Measurements from ENCODE around the gene MIA3. TPM values are rescaled to one million over a fixed set of nuclear protein-coding genes. Genes with fewer than 3 reads are reported as not detected.

The MIA3 gene
- total and polyA plus RNA-seq, 2 experiments from 2014 or later: 32.7 to 40.0 TPM

GRCh38 chr1:222711319-222712252, 93.7 kb downstream of the MIA3 start:
- Histone ChIP-seq H3K27me3 (ENCODE audit: insufficient read depth) (no peaks in the 10 kb centered on the region), H3K27ac (ENCODE audit: low read depth) (peak overlapping the region; percentile 84), H2AFZ (peak overlapping the region; percentile 93), H4K20me1 (replicated peaks; ENCODE audit: insufficient read depth) (peaks cover 5% of the 10 kb centered on the region; the same call in 1 of the 2 replicates), H3K4me1 (ENCODE audit: insufficient read depth) (peaks cover 10% of the 10 kb centered on the region), H3K9me2 (ENCODE audit: insufficient read depth) (no peaks in the 10 kb centered on the region), H3K4me3 (peak overlapping the region; percentile 99), H3K79me2 (replicated peaks; ENCODE audit: insufficient read depth) (peaks cover 62% of the 10 kb centered on the region), H3F3A (replicated peaks; ENCODE audit: low read depth) (0 out of 2 replicates have a peak, but pooled peaks cover 8% of the 10 kb centered on the region), H3K4me2 (peak overlapping the region; percentile 94), H3K36me3 (ENCODE audit: insufficient read depth) (no peaks in the 10 kb centered on the region)
- Mint-ChIP-seq H3K27ac (peak overlapping the region; percentile 82), H3K27me3 (ENCODE audit: insufficient read depth, low read depth, poor library complexity) (peaks cover 19% of the 10 kb centered on the region), H3K36me3 (ENCODE audit: low read depth) (peaks cover 17% of the 10 kb centered on the region), H3K9me3 (no peaks in the 10 kb centered on the region), H3K4me1 (peaks cover 18% of the 10 kb centered on the region), H3K4me3 (peak overlapping the region; percentile 93)
- TF ChIP-seq POLR2AphosphoS5 (IDR thresholded peaks at IDR 0.05; ENCODE audit: low read depth): 0 out of 2 replicates have a peak, but pooled peaks have one; percentile 16
- no peak for TF ChIP-seq STAT1 (IDR thresholded peaks at IDR 0.05; ENCODE audit: unreplicated experiment)
- ATAC-seq (peak; percentile 54), DNase-seq (ENCODE audit: low spot score) (peak; percentile 59)

GRCh38 chr1:222712253-222713090, 94.6 kb downstream of the MIA3 start, which contains the start of the genes AIDA and BROX:
Gene AIDA (minus strand): TSS chr1:222712491. CDS start chr1:222712317, 174 bp downstream.
Gene BROX (plus strand): TSS chr1:222712564. CDS start chr1:222715700, 3,136 bp downstream.
- Mint-ChIP-seq H3K27ac (peak within 1 kb of the TSS; percentile 99), H3K36me3 (ENCODE audit: low read depth) (peaks cover 12% of the 10 kb centered on the region), H3K4me3 (peak within 1 kb of the TSS; percentile 93), H3K27me3 (ENCODE audit: insufficient read depth, low read depth, poor library complexity) (peaks cover 19% of the 10 kb centered on the region), H3K4me1 (peaks cover 18% of the 10 kb centered on the region), H3K9me3 (no peaks in the 10 kb centered on the region)
- H2AFZ ChIP-seq: peak within 1 kb of the TSS; percentile 100
- H3K4me2 ChIP-seq: peak within 1 kb of the TSS; percentile 96
- no peaks in the 10 kb centered on the region for H3K9me2 ChIP-seq (ENCODE audit: insufficient read depth)
- H3K4me3 ChIP-seq: peak within 1 kb of the TSS; percentile 99
- no peaks in the 10 kb centered on the region for H3K27me3 ChIP-seq (ENCODE audit: insufficient read depth)
- H4K20me1 ChIP-seq (replicated peaks; ENCODE audit: insufficient read depth): no peaks in the 10 kb centered on the region; the same call in 1 of the 2 replicates
- peak; percentile 81 for ATAC-seq
- H3K79me2 ChIP-seq (replicated peaks; ENCODE audit: insufficient read depth): peaks cover 53% of the 10 kb centered on the region
- 0 out of 2 replicates have a peak, but pooled peaks cover 8% of the 10 kb centered on the region for H3F3A ChIP-seq (replicated peaks; ENCODE audit: low read depth)
- DNase-seq (ENCODE audit: low spot score): peak; percentile 91
- peaks cover 10% of the 10 kb centered on the region for H3K4me1 ChIP-seq (ENCODE audit: insufficient read depth)
- H3K27ac ChIP-seq (ENCODE audit: low read depth): peak within 1 kb of the TSS; percentile 98
- no peaks in the 10 kb centered on the region for H3K36me3 ChIP-seq (ENCODE audit: insufficient read depth)
- TF ChIP-seq EZH2 (IDR thresholded peaks at IDR 0.05; ENCODE audit: low read depth, unreplicated experiment) (no peak), NANOG (IDR thresholded peaks at IDR 0.05; ENCODE audit: borderline replicate concordance) (no peak), ETS1 (IDR thresholded peaks at IDR 0.05) (peak; percentile 82), CTCF (conservative IDR thresholded peaks at IDR 0.05; ENCODE audit: low read depth in 2 of 2) (no peak), JUNB (IDR thresholded peaks at IDR 0.05; ENCODE audit: unreplicated experiment) (no peak), EZH2phosphoT487 (IDR thresholded peaks at IDR 0.05; ENCODE audit: unreplicated experiment) (no peak), POLR2AphosphoS5 (IDR thresholded peaks at IDR 0.05; ENCODE audit: low read depth) (peak; percentile 52; the same call in 1 of the 2 replicates), ZNF114 (CRISPR knock-in tag; IDR thresholded peaks at IDR 0.05) (peak; percentile 89; the same call in 1 of the 2 replicates), REST (IDR thresholded peaks at IDR 0.05; ENCODE audit: unreplicated experiment) (no peak)
